ENCODE results near the gene DRAM1. TPM values are rescaled to one million over a fixed set of nuclear protein-coding genes. Genes with fewer than 3 reads are reported as not detected.

The DRAM1 gene
- total RNA-seq, 1 donor from 2014 or later = 1.2 TPM

DNA sequence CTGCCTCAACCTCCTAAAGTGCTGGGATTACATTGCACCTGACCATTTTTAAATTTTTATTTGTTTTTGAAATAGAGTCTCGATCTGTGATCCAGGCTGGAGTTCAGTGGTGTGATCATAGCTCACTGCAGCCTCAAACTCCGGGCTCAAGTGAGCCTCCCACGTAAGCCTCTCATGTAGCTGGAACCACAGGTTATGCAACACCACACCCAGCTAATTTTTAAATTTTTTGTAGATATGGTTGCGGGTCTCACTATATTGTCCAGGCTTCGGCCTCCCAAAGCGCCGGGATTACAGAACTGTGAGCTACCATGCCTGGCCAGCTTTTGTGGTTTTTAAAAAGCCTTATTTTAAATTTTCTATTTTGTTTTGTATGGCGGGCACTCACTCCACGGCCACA is 2.2 kb upstream of the DRAM1 start:
- no peaks in the 10 kb centered on the region for H3K36me3 Mint-ChIP-seq
- H3K27ac ChIP-seq = no peak overlapping the region
- H3K9me3 Mint-ChIP-seq = no peaks in the 10 kb centered on the region
- peaks cover 12% of the 10 kb centered on the region for H3F3A ChIP-seq (ENCODE audit: low read depth)
- H3K4me3 Mint-ChIP-seq = no peak overlapping the region
- H3K27me3 Mint-ChIP-seq (ENCODE audit: insufficient read depth, low read depth) = peaks cover 9% of the 10 kb centered on the region
- no peaks in the 10 kb centered on the region for H3K79me2 ChIP-seq (ENCODE audit: low read depth)
- no peaks in the 10 kb centered on the region for H4K20me1 ChIP-seq (ENCODE audit: low read depth)
- H3K4me1 ChIP-seq = no peaks in the 10 kb centered on the region
- H3K36me3 ChIP-seq = no peaks in the 10 kb centered on the region
- H3K4me2 ChIP-seq = no peak overlapping the region
- no peak overlapping the region for H3K27ac Mint-ChIP-seq
- no peak overlapping the region for H2AFZ ChIP-seq (replicated peaks)
- TF ChIP-seq EZH2 (IDR thresholded peaks at IDR 0.05) (no peak), EZH2phosphoT487 (IDR thresholded peaks at IDR 0.05) (no peak)
- TF ChIP-seq, protein P1, sequence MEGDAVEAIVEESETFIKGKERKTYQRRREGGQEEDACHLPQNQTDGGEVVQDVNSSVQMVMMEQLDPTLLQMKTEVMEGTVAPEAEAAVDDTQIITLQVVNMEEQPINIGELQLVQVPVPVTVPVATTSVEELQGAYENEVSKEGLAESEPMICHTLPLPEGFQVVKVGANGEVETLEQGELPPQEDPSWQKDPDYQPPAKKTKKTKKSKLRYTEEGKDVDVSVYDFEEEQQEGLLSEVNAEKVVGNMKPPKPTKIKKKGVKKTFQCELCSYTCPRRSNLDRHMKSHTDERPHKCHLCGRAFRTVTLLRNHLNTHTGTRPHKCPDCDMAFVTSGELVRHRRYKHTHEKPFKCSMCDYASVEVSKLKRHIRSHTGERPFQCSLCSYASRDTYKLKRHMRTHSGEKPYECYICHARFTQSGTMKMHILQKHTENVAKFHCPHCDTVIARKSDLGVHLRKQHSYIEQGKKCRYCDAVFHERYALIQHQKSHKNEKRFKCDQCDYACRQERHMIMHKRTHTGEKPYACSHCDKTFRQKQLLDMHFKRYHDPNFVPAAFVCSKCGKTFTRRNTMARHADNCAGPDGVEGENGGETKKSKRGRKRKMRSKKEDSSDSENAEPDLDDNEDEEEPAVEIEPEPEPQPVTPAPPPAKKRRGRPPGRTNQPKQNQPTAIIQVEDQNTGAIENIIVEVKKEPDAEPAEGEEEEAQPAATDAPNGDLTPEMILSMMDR (IDR thresholded peaks at IDR 0.05) = no peak
- DNase-seq (ENCODE audit: low spot score) = no peak
- H3K4me3 ChIP-seq = no peak overlapping the region
- H3K27me3 ChIP-seq = peaks cover 27% of the 10 kb centered on the region
- peaks cover 5% of the 10 kb centered on the region for H3K4me1 Mint-ChIP-seq
- no peak overlapping the region for H3K9ac ChIP-seq
- no peaks in the 10 kb centered on the region for H3K9me3 ChIP-seq (ENCODE audit: low read depth)

DNA sequence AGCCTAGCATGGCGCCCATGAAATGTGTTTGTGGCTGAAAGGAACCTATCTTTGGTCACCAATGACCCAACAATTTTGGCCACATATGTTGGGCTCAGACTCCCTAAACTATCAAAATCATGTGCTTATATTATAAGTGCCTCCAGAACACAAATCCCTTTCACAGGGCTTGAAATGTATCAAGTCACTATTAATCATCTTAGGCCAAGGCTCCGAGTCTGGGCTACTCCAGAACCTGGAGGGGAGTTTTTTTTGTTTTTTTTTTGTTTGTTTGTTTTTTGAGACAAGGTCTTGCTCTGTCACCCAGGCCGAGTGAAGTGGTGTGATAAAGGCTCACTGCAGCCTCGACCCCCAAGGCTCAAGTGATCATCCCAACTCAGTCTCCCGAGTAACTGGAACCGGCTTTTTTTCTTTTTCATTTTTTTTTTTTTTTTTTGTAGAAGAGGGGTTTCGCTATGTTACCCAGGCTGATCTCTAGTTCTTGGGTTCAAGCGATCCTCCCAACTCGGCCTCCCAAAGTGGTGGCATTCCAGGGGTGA is 989 bp upstream of the DRAM1 start:
- no peaks in the 10 kb centered on the region for H4K20me1 ChIP-seq (ENCODE audit: low read depth)
- H3K9me3 ChIP-seq (ENCODE audit: low read depth) = no peaks in the 10 kb centered on the region
- Mint-ChIP-seq H3K27me3 (ENCODE audit: insufficient read depth, low read depth) (peaks cover 10% of the 10 kb centered on the region), H3K4me1 (peaks cover 5% of the 10 kb centered on the region), H3K4me3 (peak overlapping the region; percentile 81), H3K9me3 (no peaks in the 10 kb centered on the region), H3K27ac (no peak overlapping the region), H3K36me3 (no peaks in the 10 kb centered on the region)
- peak overlapping the region; percentile 82 for H3K4me2 ChIP-seq
- H3F3A ChIP-seq (ENCODE audit: low read depth) = peaks cover 12% of the 10 kb centered on the region
- peak overlapping the region; percentile 54 for H3K4me3 ChIP-seq
- no peak overlapping the region for H2AFZ ChIP-seq (replicated peaks)
- H3K36me3 ChIP-seq = no peaks in the 10 kb centered on the region
- no peaks in the 10 kb centered on the region for H3K79me2 ChIP-seq (ENCODE audit: low read depth)
- TF ChIP-seq, protein P1 (IDR thresholded peaks at IDR 0.05) = no peak
- no peak for TF ChIP-seq EZH2 (IDR thresholded peaks at IDR 0.05)
- TF ChIP-seq EZH2phosphoT487 (IDR thresholded peaks at IDR 0.05) = no peak
- no peak overlapping the region for H3K9ac ChIP-seq
- no peak overlapping the region for H3K27ac ChIP-seq
- DNase-seq (ENCODE audit: low spot score) = no peak
- H3K4me1 ChIP-seq = no peaks in the 10 kb centered on the region
- peaks cover 27% of the 10 kb centered on the region for H3K27me3 ChIP-seq

DNA sequence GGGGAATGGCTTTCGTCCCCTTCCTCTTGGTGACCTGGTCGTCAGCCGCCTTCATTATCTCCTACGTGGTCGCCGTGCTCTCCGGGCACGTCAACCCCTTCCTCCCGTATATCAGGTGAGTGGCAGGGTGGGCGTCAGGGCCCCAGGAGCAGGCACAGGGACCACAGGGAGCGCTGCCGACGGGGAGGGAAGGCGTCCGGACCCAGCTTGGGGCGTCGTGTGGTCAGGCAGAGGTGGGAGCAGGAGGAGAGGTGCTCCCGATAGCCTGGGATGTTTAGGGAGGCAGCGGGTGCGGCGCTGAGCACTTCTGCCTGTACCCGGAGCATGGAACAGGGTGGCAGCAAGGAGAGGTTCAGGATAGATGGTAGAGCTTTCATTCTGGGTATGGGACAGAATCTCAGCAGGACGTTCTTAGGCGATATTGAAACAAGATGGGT is 444 bp downstream of the DRAM1 start:
- Histone ChIP-seq H2AFZ (replicated peaks) (peak overlapping the region; percentile 98), H3F3A (ENCODE audit: low read depth) (peaks cover 12% of the 10 kb centered on the region), H3K27ac (no peak overlapping the region), H3K9ac (no peak overlapping the region), H3K4me3 (peak overlapping the region; percentile 54), H3K9me3 (ENCODE audit: low read depth) (no peaks in the 10 kb centered on the region), H3K79me2 (ENCODE audit: low read depth) (no peaks in the 10 kb centered on the region), H3K4me2 (peak overlapping the region; percentile 82), H3K4me1 (no peaks in the 10 kb centered on the region), H3K36me3 (no peaks in the 10 kb centered on the region), H3K27me3 (peaks cover 27% of the 10 kb centered on the region), H4K20me1 (ENCODE audit: low read depth) (no peaks in the 10 kb centered on the region)
- TF ChIP-seq EZH2phosphoT487 (IDR thresholded peaks at IDR 0.05) (no peak), EZH2 (IDR thresholded peaks at IDR 0.05) (peak; percentile 22)
- Mint-ChIP-seq H3K9me3 (no peaks in the 10 kb centered on the region), H3K27ac (no peak overlapping the region), H3K4me3 (peak overlapping the region; percentile 85), H3K27me3 (ENCODE audit: insufficient read depth, low read depth) (peaks cover 13% of the 10 kb centered on the region), H3K36me3 (no peaks in the 10 kb centered on the region), H3K4me1 (peaks cover 5% of the 10 kb centered on the region)
- no peak for DNase-seq (ENCODE audit: low spot score)

DNA sequence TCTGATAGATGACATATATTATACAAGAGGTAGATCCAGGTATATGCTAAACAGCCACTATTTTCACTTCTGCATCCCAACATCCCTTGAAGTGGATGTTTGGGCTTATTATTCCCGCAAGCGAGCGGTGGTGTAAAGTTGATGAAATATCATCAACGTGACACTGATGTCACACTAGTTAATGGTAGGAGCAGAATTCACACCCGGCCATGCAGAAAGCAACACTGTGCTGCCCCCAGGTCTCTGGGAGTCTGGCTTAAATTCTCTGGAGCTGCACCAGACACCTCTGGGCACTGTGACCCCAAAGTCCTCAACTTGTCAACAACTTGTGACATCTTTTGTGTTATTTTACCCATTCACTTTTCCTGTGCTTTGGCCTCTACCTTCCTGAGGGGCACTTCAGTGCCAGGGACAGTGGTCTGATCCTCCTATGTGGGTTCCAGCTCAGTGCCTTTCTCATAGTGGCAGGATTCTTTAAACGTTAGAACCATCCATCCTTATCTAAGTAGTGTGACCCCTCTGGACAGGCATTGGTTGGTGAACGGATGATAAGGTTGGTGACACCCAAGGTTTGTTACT is 952 bp downstream of the DRAM1 start:
- Histone ChIP-seq H3K9me3 (ENCODE audit: low read depth) (no peaks in the 10 kb centered on the region), H3K4me2 (peak overlapping the region; percentile 82), H2AFZ (replicated peaks) (peak overlapping the region; percentile 98), H3K27me3 (peaks cover 27% of the 10 kb centered on the region), H4K20me1 (ENCODE audit: low read depth) (no peaks in the 10 kb centered on the region), H3F3A (ENCODE audit: low read depth) (peaks cover 12% of the 10 kb centered on the region), H3K36me3 (no peaks in the 10 kb centered on the region), H3K79me2 (ENCODE audit: low read depth) (no peaks in the 10 kb centered on the region), H3K9ac (no peak overlapping the region), H3K4me1 (no peaks in the 10 kb centered on the region), H3K4me3 (peak overlapping the region; percentile 54), H3K27ac (no peak overlapping the region)
- Mint-ChIP-seq H3K27ac (no peak overlapping the region), H3K4me3 (peak overlapping the region; percentile 85), H3K4me1 (peaks cover 5% of the 10 kb centered on the region), H3K27me3 (ENCODE audit: insufficient read depth, low read depth) (peaks cover 13% of the 10 kb centered on the region), H3K9me3 (no peaks in the 10 kb centered on the region), H3K36me3 (no peaks in the 10 kb centered on the region)
- no peak for TF ChIP-seq EZH2 (IDR thresholded peaks at IDR 0.05)
- no peak for TF ChIP-seq EZH2phosphoT487 (IDR thresholded peaks at IDR 0.05)
- TF ChIP-seq, protein P1 (IDR thresholded peaks at IDR 0.05) = no peak
- DNase-seq (ENCODE audit: low spot score) = no peak
